ENCODE results near the gene ANKRD9. TPM values are rescaled to one million over a fixed set of nuclear protein-coding genes. Genes with fewer than 3 reads are reported as not detected.
A peak's percentile ranks its signal among the peaks of the same experiment; 100 is the strongest.

Gene ANKRD9
- total and polyA plus RNA-seq, 9 of the 15 experiments (the other 6 are each of a cell fraction or from before 2014, with no cell fraction given) = 0.04 to 32.9 (median 5.3) TPM

DNA sequence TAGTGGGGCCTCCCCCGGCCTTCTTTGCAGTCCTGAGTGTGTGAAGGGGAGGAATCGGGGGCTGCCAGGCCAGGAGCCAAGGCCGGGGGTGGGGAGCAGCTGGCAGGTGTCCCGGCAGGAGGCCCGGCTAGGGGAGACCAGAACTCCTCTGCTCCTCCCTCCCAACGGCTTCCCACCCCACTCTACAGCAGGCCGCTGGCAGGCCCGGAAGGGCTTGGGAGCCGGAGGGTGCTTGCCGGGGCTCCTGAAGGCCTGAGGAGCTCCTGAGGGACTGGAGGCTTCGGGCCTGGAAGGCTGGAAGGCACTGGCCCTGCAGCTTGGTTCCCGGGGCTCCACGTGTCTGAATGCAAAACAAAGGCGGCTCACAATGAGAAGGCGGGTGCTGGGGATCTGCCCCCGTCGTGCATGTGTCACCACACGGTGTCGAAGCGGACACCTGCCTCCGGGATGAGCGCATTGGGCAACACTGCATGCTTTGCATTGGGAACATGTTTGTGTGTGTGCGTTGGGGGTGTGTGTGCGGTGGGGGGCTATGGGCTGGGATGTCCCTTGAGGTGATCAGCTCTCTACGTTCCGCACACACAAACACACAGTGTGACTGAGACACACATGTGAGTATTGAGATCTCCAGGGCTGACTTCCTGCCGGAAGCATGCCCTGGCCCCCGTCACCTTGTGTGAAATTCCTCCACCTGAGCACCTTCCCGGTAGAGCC, 30.9 kb upstream of the ANKRD9 start (continued):
- TF ChIP-seq, protein P1, sequence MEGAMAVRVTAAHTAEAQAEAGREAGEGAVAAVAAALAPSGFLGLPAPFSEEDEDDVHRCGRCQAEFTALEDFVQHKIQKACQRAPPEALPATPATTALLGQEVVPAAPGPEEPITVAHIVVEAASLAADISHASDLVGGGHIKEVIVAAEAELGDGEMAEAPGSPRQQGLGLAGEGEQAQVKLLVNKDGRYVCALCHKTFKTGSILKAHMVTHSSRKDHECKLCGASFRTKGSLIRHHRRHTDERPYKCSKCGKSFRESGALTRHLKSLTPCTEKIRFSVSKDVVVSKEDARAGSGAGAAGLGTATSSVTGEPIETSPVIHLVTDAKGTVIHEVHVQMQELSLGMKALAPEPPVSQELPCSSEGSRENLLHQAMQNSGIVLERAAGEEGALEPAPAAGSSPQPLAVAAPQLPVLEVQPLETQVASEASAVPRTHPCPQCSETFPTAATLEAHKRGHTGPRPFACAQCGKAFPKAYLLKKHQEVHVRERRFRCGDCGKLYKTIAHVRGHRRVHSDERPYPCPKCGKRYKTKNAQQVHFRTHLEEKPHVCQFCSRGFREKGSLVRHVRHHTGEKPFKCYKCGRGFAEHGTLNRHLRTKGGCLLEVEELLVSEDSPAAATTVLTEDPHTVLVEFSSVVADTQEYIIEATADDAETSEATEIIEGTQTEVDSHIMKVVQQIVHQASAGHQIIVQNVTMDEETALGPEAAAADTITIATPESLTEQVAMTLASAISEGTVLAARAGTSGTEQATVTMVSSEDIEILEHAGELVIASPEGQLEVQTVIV (CRISPR knock-in tag; IDR thresholded peaks at IDR 0.05; ENCODE audit: borderline replicate concordance) = no peak
- TF ChIP-seq SMC3 (conservative IDR thresholded peaks at IDR 0.05; ENCODE audit: insufficient read depth, low read depth, low read length) (no peak), EGR1 (conservative IDR thresholded peaks at IDR 0.05) (no peak), L3MBTL2 (IDR thresholded peaks at IDR 0.05) (peak; percentile 18; the same call in 1 of the 2 replicates), ZNF224 (CRISPR knock-in tag; IDR thresholded peaks at IDR 0.05) (no peak), RBFOX2 (IDR thresholded peaks at IDR 0.05; ENCODE audit: low read depth, low read length) (peak; percentile 30; the same call in 1 of the 2 replicates), ZFPM2 (CRISPR knock-in tag; IDR thresholded peaks at IDR 0.05) (no peak)
- TF ChIP-seq, protein P2, sequence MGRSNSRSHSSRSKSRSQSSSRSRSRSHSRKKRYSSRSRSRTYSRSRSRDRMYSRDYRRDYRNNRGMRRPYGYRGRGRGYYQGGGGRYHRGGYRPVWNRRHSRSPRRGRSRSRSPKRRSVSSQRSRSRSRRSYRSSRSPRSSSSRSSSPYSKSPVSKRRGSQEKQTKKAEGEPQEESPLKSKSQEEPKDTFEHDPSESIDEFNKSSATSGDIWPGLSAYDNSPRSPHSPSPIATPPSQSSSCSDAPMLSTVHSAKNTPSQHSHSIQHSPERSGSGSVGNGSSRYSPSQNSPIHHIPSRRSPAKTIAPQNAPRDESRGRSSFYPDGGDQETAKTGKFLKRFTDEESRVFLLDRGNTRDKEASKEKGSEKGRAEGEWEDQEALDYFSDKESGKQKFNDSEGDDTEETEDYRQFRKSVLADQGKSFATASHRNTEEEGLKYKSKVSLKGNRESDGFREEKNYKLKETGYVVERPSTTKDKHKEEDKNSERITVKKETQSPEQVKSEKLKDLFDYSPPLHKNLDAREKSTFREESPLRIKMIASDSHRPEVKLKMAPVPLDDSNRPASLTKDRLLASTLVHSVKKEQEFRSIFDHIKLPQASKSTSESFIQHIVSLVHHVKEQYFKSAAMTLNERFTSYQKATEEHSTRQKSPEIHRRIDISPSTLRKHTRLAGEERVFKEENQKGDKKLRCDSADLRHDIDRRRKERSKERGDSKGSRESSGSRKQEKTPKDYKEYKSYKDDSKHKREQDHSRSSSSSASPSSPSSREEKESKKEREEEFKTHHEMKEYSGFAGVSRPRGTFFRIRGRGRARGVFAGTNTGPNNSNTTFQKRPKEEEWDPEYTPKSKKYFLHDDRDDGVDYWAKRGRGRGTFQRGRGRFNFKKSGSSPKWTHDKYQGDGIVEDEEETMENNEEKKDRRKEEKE (IDR thresholded peaks at IDR 0.05; ENCODE audit: borderline replicate concordance in 1 of 2, control insufficient read depth in 1 of 2, low read depth in 2 of 2, low read length in 1 of 2) = no peak
- TF ChIP-seq, protein P3, sequence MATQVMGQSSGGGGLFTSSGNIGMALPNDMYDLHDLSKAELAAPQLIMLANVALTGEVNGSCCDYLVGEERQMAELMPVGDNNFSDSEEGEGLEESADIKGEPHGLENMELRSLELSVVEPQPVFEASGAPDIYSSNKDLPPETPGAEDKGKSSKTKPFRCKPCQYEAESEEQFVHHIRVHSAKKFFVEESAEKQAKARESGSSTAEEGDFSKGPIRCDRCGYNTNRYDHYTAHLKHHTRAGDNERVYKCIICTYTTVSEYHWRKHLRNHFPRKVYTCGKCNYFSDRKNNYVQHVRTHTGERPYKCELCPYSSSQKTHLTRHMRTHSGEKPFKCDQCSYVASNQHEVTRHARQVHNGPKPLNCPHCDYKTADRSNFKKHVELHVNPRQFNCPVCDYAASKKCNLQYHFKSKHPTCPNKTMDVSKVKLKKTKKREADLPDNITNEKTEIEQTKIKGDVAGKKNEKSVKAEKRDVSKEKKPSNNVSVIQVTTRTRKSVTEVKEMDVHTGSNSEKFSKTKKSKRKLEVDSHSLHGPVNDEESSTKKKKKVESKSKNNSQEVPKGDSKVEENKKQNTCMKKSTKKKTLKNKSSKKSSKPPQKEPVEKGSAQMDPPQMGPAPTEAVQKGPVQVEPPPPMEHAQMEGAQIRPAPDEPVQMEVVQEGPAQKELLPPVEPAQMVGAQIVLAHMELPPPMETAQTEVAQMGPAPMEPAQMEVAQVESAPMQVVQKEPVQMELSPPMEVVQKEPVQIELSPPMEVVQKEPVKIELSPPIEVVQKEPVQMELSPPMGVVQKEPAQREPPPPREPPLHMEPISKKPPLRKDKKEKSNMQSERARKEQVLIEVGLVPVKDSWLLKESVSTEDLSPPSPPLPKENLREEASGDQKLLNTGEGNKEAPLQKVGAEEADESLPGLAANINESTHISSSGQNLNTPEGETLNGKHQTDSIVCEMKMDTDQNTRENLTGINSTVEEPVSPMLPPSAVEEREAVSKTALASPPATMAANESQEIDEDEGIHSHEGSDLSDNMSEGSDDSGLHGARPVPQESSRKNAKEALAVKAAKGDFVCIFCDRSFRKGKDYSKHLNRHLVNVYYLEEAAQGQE (IDR thresholded peaks at IDR 0.05; ENCODE audit: borderline replicate concordance) = no peak
- TF ChIP-seq, protein P3 (CRISPR knock-in tag; IDR thresholded peaks at IDR 0.05; ENCODE audit: low read depth) = no peak
- TF ChIP-seq, protein P4, sequence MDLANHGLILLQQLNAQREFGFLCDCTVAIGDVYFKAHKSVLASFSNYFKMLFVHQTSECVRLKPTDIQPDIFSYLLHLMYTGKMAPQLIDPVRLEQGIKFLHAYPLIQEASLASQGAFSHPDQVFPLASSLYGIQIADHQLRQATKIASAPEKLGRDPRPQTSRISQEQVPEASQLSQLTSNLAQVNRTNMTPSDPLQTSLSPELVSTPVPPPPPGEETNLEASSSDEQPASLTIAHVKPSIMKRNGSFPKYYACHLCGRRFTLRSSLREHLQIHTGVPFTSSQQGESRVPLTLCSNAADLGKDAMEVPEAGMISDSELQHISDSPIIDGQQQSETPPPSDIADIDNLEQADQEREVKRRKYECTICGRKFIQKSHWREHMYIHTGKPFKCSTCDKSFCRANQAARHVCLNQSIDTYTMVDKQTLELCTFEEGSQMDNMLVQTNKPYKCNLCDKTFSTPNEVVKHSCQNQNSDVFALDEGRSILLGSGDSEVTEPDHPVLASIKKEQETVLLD (IDR thresholded peaks at IDR 0.05) = peak; percentile 7; the same call in 1 of the 2 replicates
